SK-N-SH treated with all-trans-retinoic acid at 6 μM for 48 hours (cell line): ENCODE data around the gene CSTF3.
"Not testable (repeated sequence)": the region's sequence is repeated elsewhere in the genome, so short reads cannot be mapped to it uniquely, and the experiment has no call there.

Source experiments
- ATAC-seq: fragments of 200-7000 bp; cut with Tn5 transposase; 3 replicates; pipeline ENCODE4 v1.9.1; 2020; ENCODE audit warnings: mild to moderate bottlenecking, moderate library complexity
- ARNTL ChIP-seq: fragments of 450-650 bp; formaldehyde crosslinking; IDR thresholded peaks from 2 replicates; pipeline ENCODE4 v1.5.0; 2020; ENCODE audit warnings: low read depth, mild to moderate bottlenecking, moderate library complexity, borderline replicate concordance
- BACH2 ChIP-seq: fragments of 250-450 bp; sonication (Bioruptor Pico); IDR thresholded peaks from 2 replicates; pipeline ENCODE4 v1.9.0; 2021; ENCODE audit warnings: mild to moderate bottlenecking, borderline replicate concordance
- CSDC2 ChIP-seq: fragments of 250-450 bp; sonication (Bioruptor Pico); IDR thresholded peaks from 2 replicates; pipeline ENCODE4 v1.5.0; 2020; ENCODE audit warnings: mild to moderate bottlenecking, moderate library complexity
- ESRRG ChIP-seq: fragments of 250-450 bp; sonication (Bioruptor Pico); IDR thresholded peaks from 2 replicates; pipeline ENCODE4 v1.6.1; 2021; ENCODE audit warnings: mild to moderate bottlenecking
- GLIS3 ChIP-seq: fragments of 250-450 bp; sonication (Bioruptor Pico); IDR thresholded peaks from 2 replicates; pipeline ENCODE4 v1.5.0; 2020; ENCODE audit warnings: mild to moderate bottlenecking, moderate library complexity
- OSR1 ChIP-seq: fragments of 250-450 bp; sonication (Bioruptor Pico); IDR thresholded peaks from 2 replicates; pipeline ENCODE4 v1.8.0; 2022; ENCODE audit warnings: moderate library complexity, mild to moderate bottlenecking, inconsistent platforms
- RARB ChIP-seq: fragments of 250-450 bp; sonication (Bioruptor Pico); IDR thresholded peaks from 2 replicates; pipeline ENCODE4 v1.8.0; 2021; ENCODE audit warnings: mild to moderate bottlenecking, moderate library complexity
- SNAI2 ChIP-seq: fragments of 250-450 bp; sonication (Bioruptor Pico); IDR thresholded peaks from 2 replicates; pipeline ENCODE4 v1.5.0; 2020; ENCODE audit warnings: mild to moderate bottlenecking, moderate library complexity
- TCF4 ChIP-seq: fragments of 250-450 bp; sonication (Bioruptor Pico); IDR thresholded peaks from 2 replicates; pipeline ENCODE4 v1.8.0; 2021; ENCODE audit warnings: mild to moderate bottlenecking, moderate library complexity, borderline replicate concordance
- ZC3H10 ChIP-seq: fragments of 250-450 bp; sonication (Bioruptor Pico); IDR thresholded peaks from 2 replicates; pipeline ENCODE4 v1.5.1; 2021; ENCODE audit warnings: mild to moderate bottlenecking, moderate library complexity
- ZFP3 ChIP-seq: fragments of 250-450 bp; sonication (Bioruptor Pico); IDR thresholded peaks from 2 replicates; pipeline ENCODE4 v1.5.0; 2020; ENCODE audit warnings: mild to moderate bottlenecking, moderate library complexity
- ZFP30 ChIP-seq: fragments of 450-650 bp; formaldehyde crosslinking; IDR thresholded peaks from 2 replicates; pipeline ENCODE4 v1.5.0; 2022; ENCODE audit warnings: mild to moderate bottlenecking, moderate library complexity
- ZNF565 ChIP-seq: fragments of 450-650 bp; formaldehyde crosslinking; conservative IDR thresholded peaks from 2 replicates; pipeline ENCODE4 v1.5.0; 2020; ENCODE audit warnings: low read depth, mild to moderate bottlenecking, moderate library complexity
- ZNF70 ChIP-seq: fragments of 450-650 bp; formaldehyde crosslinking; IDR thresholded peaks from 2 replicates; pipeline ENCODE4 v1.5.0; 2020; ENCODE audit warnings: mild to moderate bottlenecking, moderate library complexity
- ZNF8 ChIP-seq: fragments of 450-650 bp; formaldehyde crosslinking; IDR thresholded peaks from 2 replicates; pipeline ENCODE4 v1.5.0; 2020; ENCODE audit warnings: mild to moderate bottlenecking, moderate library complexity
- TF ChIP-seq, protein P1 (sequence below): fragments of 250-450 bp; sonication (Bioruptor Pico); IDR thresholded peaks from 2 replicates; pipeline ENCODE4 v1.8.0; 2020; ENCODE audit warnings: mild to moderate bottlenecking, moderate library complexity, borderline replicate concordance
- TF ChIP-seq, protein P2 (sequence below): fragments of 250-450 bp; sonication (Bioruptor Pico); IDR thresholded peaks from 2 replicates; pipeline ENCODE4 v1.8.0; 2021; ENCODE audit warnings: low read depth, mild to moderate bottlenecking, moderate library complexity, borderline replicate concordance
- TF ChIP-seq, protein P3 (sequence below): fragments of 250-450 bp; sonication (Bioruptor Pico); IDR thresholded peaks from 2 replicates; pipeline ENCODE4 v1.5.1; 2020; ENCODE audit warnings: low read depth, mild to moderate bottlenecking, moderate library complexity
- TF ChIP-seq, protein P4 (sequence below): fragments of 250-450 bp; sonication (Bioruptor Pico); IDR thresholded peaks from 2 replicates; pipeline ENCODE4 v1.5.1; 2021; ENCODE audit warnings: mild to moderate bottlenecking, moderate library complexity

CSTF3 gene

DNA sequence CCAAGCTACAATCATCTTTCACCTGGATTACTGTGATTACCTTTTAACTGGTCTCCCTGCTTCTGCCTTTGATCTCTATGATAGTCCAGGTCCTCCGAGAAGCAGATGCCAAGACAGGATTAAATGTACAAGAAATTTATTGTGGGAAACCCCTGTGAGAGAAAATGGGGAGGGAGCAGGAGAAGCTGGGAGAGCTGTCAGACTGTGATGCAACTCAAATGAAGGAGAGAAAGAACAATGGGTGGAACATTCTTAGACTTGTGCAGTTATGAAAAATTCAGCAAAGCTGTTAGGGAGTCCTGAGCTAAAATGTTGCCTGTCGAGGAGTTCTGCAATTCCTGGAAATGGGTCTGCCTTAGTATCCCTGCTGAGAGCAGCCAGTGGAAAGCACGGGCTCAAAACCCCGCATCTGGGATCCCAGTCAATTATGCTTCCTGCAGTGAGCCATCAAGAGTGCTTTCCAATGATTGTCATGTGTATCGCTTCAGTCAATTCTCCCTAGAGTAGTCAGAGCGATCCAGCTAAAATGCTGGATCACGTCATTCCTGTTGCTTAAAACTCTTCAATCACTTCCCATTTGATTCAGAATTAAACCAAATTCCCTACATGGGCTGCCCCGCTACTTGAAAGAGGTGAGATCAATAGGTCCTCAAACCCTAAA is 16.5 kb upstream of the CSTF3 start (continued):
- TF ChIP-seq, protein P1, sequence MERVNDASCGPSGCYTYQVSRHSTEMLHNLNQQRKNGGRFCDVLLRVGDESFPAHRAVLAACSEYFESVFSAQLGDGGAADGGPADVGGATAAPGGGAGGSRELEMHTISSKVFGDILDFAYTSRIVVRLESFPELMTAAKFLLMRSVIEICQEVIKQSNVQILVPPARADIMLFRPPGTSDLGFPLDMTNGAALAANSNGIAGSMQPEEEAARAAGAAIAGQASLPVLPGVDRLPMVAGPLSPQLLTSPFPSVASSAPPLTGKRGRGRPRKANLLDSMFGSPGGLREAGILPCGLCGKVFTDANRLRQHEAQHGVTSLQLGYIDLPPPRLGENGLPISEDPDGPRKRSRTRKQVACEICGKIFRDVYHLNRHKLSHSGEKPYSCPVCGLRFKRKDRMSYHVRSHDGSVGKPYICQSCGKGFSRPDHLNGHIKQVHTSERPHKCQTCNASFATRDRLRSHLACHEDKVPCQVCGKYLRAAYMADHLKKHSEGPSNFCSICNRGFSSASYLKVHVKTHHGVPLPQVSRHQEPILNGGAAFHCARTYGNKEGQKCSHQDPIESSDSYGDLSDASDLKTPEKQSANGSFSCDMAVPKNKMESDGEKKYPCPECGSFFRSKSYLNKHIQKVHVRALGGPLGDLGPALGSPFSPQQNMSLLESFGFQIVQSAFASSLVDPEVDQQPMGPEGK (CRISPR knock-in tag): no peak
- TF ChIP-seq, all 23 proteins: peak for 0

DNA sequence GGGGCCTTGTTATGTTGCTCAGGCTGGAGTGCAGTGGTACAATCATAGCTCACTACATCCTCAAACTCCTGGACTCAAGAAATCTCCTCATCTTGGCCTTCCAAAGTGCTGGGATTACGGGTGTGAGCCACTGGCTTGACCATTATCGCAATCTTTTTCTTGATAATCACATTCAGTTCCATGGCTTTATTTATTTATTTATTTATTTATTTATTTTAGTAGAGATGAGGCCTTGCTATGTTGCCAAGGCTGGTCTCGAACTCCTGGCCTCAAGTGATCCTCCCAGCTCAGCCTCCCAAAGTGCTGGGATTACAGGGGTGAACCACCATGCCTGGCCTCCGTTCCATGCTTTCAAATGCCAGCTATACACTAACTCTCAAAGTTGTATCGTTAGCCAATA is 15.5 kb upstream of the CSTF3 start:
- ATAC-seq: not testable (repeated sequence)

DNA sequence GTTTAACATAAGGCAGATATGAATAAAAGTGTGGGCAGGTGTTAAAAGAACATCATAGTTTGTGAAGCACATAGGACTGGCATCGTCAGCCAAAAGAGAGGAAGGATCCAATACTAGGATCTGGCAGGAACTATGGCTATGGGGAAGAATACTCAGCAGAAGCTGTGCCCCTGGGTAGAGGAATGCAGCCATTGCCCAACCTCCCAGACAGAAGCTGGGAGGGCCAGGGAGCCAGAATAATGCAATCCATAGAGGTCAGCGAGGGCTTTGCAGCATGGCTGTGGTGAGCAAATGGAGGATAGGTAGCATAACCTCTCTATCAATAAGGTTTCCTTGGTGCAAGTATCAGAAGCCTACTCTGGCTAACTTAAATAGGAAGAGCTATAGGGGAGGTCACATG is 11.7 kb upstream of the CSTF3 start:
- no peak for ATAC-seq
- TF ChIP-seq CSDC2 (CRISPR knock-in tag) (no peak), RARB (CRISPR knock-in tag) (no peak), BACH2 (CRISPR knock-in tag) (no peak), OSR1 (CRISPR knock-in tag) (no peak), SNAI2 (no peak), ZFP30 (no peak)
- TF ChIP-seq, protein P2, sequence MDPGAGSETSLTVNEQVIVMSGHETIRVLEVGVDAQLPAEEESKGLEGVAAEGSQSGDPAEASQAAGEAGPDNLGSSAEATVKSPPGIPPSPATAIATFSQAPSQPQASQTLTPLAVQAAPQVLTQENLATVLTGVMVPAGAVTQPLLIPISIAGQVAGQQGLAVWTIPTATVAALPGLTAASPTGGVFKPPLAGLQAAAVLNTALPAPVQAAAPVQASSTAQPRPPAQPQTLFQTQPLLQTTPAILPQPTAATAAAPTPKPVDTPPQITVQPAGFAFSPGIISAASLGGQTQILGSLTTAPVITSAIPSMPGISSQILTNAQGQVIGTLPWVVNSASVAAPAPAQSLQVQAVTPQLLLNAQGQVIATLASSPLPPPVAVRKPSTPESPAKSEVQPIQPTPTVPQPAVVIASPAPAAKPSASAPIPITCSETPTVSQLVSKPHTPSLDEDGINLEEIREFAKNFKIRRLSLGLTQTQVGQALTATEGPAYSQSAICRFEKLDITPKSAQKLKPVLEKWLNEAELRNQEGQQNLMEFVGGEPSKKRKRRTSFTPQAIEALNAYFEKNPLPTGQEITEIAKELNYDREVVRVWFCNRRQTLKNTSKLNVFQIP (CRISPR knock-in tag): no peak
- TF ChIP-seq, protein P1 (CRISPR knock-in tag): no peak
- TF ChIP-seq, all 23 proteins: peak for 0

DNA sequence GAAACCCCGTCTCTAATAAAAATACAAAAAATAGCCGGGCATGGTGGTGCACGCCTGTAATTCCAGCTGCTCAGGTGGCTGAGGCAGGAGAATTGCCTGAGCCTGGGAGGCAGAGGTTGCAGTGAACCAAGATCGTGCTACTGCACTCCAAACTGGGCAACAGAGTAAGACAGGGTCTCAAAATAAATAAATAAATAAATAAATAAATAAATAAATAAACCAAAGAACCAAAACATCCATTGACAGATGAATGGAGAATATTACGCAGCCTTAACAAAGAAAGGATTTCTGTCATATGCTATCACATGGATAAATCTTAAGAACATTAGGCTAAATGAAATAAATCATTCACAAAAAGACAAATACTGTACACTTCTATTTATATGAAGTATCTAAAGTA is 11.1 kb upstream of the CSTF3 start:
- no peak for TF ChIP-seq ZNF565 (CRISPR knock-in tag)
- TF ChIP-seq ESRRG: no peak
- no peak for TF ChIP-seq GLIS3
- TF ChIP-seq, protein P3, sequence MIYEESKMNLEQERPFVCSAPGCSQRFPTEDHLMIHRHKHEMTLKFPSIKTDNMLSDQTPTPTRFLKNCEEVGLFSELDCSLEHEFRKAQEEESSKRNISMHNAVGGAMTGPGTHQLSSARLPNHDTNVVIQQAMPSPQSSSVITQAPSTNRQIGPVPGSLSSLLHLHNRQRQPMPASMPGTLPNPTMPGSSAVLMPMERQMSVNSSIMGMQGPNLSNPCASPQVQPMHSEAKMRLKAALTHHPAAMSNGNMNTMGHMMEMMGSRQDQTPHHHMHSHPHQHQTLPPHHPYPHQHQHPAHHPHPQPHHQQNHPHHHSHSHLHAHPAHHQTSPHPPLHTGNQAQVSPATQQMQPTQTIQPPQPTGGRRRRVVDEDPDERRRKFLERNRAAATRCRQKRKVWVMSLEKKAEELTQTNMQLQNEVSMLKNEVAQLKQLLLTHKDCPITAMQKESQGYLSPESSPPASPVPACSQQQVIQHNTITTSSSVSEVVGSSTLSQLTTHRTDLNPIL (CRISPR knock-in tag): no peak
- TF ChIP-seq, protein P2 (CRISPR knock-in tag): no peak
- no peak for TF ChIP-seq ZFP30
- TF ChIP-seq TCF4 (CRISPR knock-in tag): no peak
- no peak for TF ChIP-seq ZC3H10 (CRISPR knock-in tag)

DNA sequence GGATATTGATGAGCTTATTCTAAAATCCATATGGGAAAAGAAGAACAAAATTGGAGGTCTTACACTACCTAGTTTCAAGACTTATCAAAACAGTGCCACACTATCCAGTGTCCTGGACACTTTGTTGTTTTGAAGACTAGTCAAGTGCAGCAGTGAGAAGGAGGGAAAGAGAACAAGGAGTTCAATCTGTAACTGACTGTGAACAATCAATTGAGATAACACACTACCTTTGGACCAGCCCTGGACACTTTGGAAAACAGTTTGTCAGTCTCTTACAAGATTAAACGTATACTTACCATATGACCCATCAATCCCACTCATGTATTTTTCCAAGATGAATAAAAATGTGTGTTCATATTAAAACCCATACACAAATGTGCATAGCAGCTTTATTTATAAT is 10.0 kb upstream of the CSTF3 start:
- no peak for ATAC-seq
- TF ChIP-seq RARB (CRISPR knock-in tag) (no peak), ARNTL (CRISPR knock-in tag) (no peak), ZC3H10 (CRISPR knock-in tag) (no peak), ZNF70 (CRISPR knock-in tag) (no peak), ZFP3 (CRISPR knock-in tag) (no peak), GLIS3 (no peak), ZNF8 (CRISPR knock-in tag) (no peak), BACH2 (CRISPR knock-in tag) (no peak), SNAI2 (no peak)
- TF ChIP-seq, protein P4, sequence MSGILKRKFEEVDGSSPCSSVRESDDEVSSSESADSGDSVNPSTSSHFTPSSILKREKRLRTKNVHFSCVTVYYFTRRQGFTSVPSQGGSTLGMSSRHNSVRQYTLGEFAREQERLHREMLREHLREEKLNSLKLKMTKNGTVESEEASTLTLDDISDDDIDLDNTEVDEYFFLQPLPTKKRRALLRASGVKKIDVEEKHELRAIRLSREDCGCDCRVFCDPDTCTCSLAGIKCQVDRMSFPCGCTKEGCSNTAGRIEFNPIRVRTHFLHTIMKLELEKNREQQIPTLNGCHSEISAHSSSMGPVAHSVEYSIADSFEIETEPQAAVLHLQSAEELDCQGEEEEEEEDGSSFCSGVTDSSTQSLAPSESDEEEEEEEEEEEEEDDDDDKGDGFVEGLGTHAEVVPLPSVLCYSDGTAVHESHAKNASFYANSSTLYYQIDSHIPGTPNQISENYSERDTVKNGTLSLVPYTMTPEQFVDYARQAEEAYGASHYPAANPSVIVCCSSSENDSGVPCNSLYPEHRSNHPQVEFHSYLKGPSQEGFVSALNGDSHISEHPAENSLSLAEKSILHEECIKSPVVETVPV: no peak
- TF ChIP-seq, protein P2 (CRISPR knock-in tag): no peak
- TF ChIP-seq, protein P1 (CRISPR knock-in tag): no peak

More for the DNA sequence above, 11.1 kb upstream of the CSTF3 start:
- no peak for ATAC-seq
